SK-N-DZ (cell line): ENCODE measurements around the gene ANKRD24.
"Not testable (repeated sequence)": the region's sequence is repeated elsewhere in the genome, so short reads cannot be mapped to it uniquely, and the experiment has no call there.

Experiments
- DNase-seq: peaks from one replicate; pipeline ENCODE4 v3.0.0-alpha.2; 2015; ENCODE audit warnings: low spot score

ANKRD24 gene

GRCh38 chr19:4173479-4174212 is 8.8 kb upstream of the ANKRD24 start:
- DNase-seq: no peak

GRCh38 chr19:4174213-4174894 is 8.1 kb upstream of the ANKRD24 start:
- DNase-seq: no peak

GRCh38 chr19:4174895-4175668 is 7.4 kb upstream of the ANKRD24 start:
- DNase-seq: no peak

GRCh38 chr19:4175669-4175931 is 6.9 kb upstream of the ANKRD24 start:
- DNase-seq: no peak

GRCh38 chr19:4177146-4177545 is 5.3 kb upstream of the ANKRD24 start:
- DNase-seq: no peak

GRCh38 chr19:4178990-4179389 is 3.5 kb upstream of the ANKRD24 start:
- DNase-seq: no peak

- no peak for DNase-seq
Measured at GRCh38 chr19:4181053-4181508, 1.4 kb upstream of the ANKRD24 start.

GRCh38 chr19:4183967-4184717 is 1.7 kb downstream of the ANKRD24 start:
- DNase-seq: no peak

GRCh38 chr19:4184718-4185352 is 2.3 kb downstream of the ANKRD24 start:
- no peak for DNase-seq

- no peak for DNase-seq
Measured at GRCh38 chr19:4185413-4186086, 3.1 kb downstream of the ANKRD24 start.

GRCh38 chr19:4186087-4186993 is 3.9 kb downstream of the ANKRD24 start:
- DNase-seq: peak; percentile 75

- DNase-seq: no peak
Measured at GRCh38 chr19:4187313-4188122, 5.0 kb downstream of the ANKRD24 start.

- DNase-seq: no peak
Measured at GRCh38 chr19:4189641-4190040, 7.2 kb downstream of the ANKRD24 start.

- DNase-seq: not testable (repeated sequence)
Measured at GRCh38 chr19:4192537-4192936, 10.0 kb downstream of the ANKRD24 start.

GRCh38 chr19:4194353-4194752 is 11.9 kb downstream of the ANKRD24 start:
- DNase-seq: no peak

- no peak for DNase-seq
Measured at GRCh38 chr19:4196009-4196408, 13.5 kb downstream of the ANKRD24 start.

GRCh38 chr19:4196587-4197148 is 14.2 kb downstream of the ANKRD24 start:
- DNase-seq: no peak

- no peak for DNase-seq
Measured at GRCh38 chr19:4197228-4197624, 14.7 kb downstream of the ANKRD24 start.
